PFSK-1 (cell line): ENCODE results near the gene KCNJ2.

Source experiments
- FOXP2 ChIP-seq: optimal IDR thresholded peaks from 2 replicates; pipeline ENCODE3; 2011; ENCODE audit warnings: borderline replicate concordance, control low read depth, inconsistent platforms; ENCODE audit not compliant: insufficient read depth; ENCODE audit errors: extremely low read length, extremely low read depth
- POLR2AphosphoS5 ChIP-seq: IDR thresholded peaks from 2 replicates; pipeline ENCODE4 v1.6.1; 2012; ENCODE audit warnings: low read depth, mild to moderate bottlenecking, control low read depth, low read length, moderate library complexity
- REST ChIP-seq, 2 experiments: IDR thresholded peaks; 2 replicates each; pipeline versions ENCODE4 v1.6.1 to v1.8.0; 2011 to 2012; ENCODE audit warnings: low read depth in 2 of 2, low read length in 2 of 2, control low read depth in 1 of 2, inconsistent platforms in 1 of 2, mild to moderate bottlenecking in 1 of 2, moderate library complexity in 1 of 2; ENCODE audit not compliant: insufficient read depth in 1 of 2
- SIN3A ChIP-seq: IDR thresholded peaks from 2 replicates; pipeline ENCODE4 v1.6.1; 2012; ENCODE audit warnings: mild to moderate bottlenecking, low read length, moderate library complexity, borderline replicate concordance; ENCODE audit not compliant: insufficient read depth
- TAF1 ChIP-seq: IDR thresholded peaks from 2 replicates; pipeline ENCODE4 v1.6.1; 2012; ENCODE audit warnings: low read length, control low read depth, borderline replicate concordance; ENCODE audit not compliant: insufficient read depth

KCNJ2 gene

GRCh38 chr17:70159980-70160379 lies 9.4 kb upstream of the KCNJ2 start:
- TF ChIP-seq REST (IDR thresholded peaks at IDR 0.05; ENCODE audit: insufficient read depth in 1 of 2, low read depth in 2 of 2, low read length in 2 of 2): no peak
- no peak for TF ChIP-seq TAF1
- TF ChIP-seq POLR2AphosphoS5: no peak
- TF ChIP-seq SIN3A: no peak
- no peak for TF ChIP-seq FOXP2

- TF ChIP-seq TAF1 (no peak), REST (IDR thresholded peaks at IDR 0.05; ENCODE audit: insufficient read depth in 1 of 2, low read depth in 2 of 2, low read length in 2 of 2) (no peak), FOXP2 (no peak), SIN3A (no peak), POLR2AphosphoS5 (no peak)
These were observed 7.8 kb upstream of the KCNJ2 start for GRCh38 chr17:70161519-70161918.

GRCh38 chr17:70165383-70165782 lies 3.9 kb upstream of the KCNJ2 start:
- no peak for TF ChIP-seq POLR2AphosphoS5
- no peak for TF ChIP-seq TAF1
- no peak for TF ChIP-seq FOXP2

- TF ChIP-seq REST (IDR thresholded peaks at IDR 0.05; ENCODE audit: insufficient read depth in 1 of 2, low read depth in 2 of 2, low read length in 2 of 2) (no peak), POLR2AphosphoS5 (no peak), TAF1 (no peak), FOXP2 (no peak), SIN3A (no peak)
These were observed 2.7 kb upstream of the KCNJ2 start for GRCh38 chr17:70166615-70167014.

GRCh38 chr17:70168044-70168976 lies 1.0 kb upstream of the KCNJ2 start:
- TF ChIP-seq POLR2AphosphoS5 (no peak), FOXP2 (no peak), SIN3A (no peak), TAF1 (no peak), REST (IDR thresholded peaks at IDR 0.05; ENCODE audit: insufficient read depth in 1 of 2, low read depth in 2 of 2, low read length in 2 of 2) (no peak)
